Stimulated activated CD4-positive, alpha-beta T cell treated with anti-CD3 and anti-CD28 coated beads, TNF-alpha, amount 100 ng/mL, for 4 hours (primary cell): ENCODE measurements around the gene SGPP1.
"Not testable (repeated sequence)": the region's sequence is repeated elsewhere in the genome, so short reads cannot be mapped to it uniquely, and the experiment has no call there.

ENCODE experiments used
- DNase-seq, 3 experiments: peaks; one replicate each; pipeline ENCODE4 v3.0.0-alpha.2; 2020; ENCODE audit warnings: low read depth in 3 of 3

The SGPP1 gene

DNA sequence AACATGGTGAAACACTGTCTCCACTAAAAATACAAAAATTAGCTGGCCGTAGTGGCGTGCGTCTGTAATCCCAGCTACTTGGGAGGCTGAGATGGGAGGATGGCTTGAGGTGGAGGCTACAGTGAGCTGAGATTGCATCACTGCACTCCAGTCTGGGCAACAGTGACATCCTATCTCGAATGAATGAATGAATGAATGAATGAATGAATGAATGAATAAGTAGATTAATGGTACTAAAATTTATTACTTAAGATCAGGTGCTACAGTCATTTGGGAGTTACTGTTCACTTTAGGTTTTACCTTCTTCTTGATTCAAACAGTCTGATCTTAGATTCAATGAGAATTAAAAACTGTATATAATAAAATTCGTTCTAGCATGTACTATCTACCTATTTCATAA, 54.6 kb downstream of the SGPP1 start:
- DNase-seq: no peak

DNA sequence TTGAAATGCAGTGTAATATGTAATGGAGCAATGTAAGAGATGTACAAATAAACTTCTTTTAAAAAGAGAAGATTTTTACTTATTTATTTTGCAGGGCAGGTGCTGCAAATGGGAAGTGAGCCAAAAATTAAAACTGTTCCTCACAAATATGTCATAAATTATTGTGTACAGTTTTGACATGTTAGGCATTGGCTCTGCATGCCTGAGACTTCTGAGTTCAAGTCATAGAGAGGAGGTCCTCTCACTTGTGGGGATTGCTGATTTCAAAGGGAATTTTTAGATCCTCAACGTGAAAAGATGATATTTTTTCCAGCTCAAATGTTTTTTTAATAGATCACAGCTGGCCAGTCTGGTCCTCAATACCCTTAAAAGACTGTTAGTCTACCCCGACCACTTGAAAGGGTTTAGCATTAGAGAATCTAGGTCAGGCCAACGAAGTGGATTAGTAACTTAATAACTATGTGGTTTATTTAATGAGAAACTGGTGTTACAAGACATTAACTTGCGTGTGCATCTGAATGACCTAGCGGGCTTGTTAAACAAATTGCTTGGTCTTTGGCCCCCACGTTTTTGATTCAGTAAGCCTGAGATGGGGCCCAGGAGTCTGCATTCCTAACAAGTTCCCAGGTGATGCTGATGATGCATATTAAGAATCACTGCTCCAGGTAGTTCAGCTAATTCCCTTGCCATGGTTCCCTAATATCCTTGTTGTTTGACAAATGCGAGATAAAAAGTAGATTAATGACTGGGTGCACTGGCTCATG, 55.3 kb downstream of the SGPP1 start:
- DNase-seq: no peak

DNA sequence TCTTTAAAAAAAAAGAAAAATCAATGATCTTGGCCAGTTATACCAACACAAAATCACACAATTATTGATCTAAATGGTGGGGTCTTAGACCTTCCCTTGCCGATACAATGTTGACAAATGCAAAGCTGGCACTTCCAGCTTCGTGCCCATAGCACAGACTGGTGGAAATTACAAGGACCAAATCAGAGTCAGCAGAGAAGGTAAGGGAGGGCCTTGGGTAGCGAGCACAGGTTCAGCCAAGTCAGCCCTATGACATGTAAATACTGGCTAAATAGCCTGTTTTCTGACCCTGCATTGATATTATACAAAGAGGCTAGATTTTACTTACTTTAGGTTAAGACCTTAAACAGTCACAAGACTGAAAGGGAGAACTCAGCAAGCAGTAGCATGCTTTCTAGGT, 55.9 kb downstream of the SGPP1 start:
- DNase-seq: no peak

DNA sequence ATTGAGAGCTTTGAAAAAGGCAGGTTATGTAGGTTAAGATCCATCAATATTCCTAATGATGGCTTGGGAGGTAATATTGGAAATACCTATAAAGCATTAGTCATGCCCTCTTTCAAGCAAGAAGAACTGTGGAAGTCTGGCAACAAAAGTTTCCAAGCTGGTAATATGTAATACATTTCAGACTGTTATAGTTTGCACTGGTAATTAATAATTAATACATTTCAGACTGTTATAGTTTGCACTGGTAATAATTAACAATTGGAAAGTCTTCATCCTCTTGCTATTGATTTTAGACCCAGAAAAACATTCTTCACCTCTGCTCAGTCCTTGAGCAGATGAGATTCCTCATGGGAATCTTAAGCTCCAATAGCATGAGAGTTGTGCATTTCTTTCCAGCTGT, 57.2 kb downstream of the SGPP1 start:
- DNase-seq: no peak

DNA sequence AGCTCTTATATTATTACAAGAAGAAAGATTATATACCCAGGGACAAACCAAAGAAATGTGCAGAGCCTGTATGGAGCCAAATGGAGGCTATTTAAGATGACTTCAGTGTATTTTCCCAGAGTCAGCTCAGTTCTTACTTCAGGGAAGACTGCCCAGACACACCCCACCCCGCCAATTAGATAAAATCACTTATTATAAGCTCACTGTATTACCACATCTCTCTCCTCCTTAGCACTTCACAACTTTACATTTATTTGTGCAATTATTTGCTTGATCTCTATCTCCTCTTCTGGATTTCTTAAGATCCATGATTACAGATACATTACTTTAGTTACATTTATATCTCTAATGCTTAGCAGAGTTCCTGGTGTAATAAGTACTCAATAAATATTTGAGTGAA, 61.5 kb downstream of the SGPP1 start:
- DNase-seq: no peak

DNA sequence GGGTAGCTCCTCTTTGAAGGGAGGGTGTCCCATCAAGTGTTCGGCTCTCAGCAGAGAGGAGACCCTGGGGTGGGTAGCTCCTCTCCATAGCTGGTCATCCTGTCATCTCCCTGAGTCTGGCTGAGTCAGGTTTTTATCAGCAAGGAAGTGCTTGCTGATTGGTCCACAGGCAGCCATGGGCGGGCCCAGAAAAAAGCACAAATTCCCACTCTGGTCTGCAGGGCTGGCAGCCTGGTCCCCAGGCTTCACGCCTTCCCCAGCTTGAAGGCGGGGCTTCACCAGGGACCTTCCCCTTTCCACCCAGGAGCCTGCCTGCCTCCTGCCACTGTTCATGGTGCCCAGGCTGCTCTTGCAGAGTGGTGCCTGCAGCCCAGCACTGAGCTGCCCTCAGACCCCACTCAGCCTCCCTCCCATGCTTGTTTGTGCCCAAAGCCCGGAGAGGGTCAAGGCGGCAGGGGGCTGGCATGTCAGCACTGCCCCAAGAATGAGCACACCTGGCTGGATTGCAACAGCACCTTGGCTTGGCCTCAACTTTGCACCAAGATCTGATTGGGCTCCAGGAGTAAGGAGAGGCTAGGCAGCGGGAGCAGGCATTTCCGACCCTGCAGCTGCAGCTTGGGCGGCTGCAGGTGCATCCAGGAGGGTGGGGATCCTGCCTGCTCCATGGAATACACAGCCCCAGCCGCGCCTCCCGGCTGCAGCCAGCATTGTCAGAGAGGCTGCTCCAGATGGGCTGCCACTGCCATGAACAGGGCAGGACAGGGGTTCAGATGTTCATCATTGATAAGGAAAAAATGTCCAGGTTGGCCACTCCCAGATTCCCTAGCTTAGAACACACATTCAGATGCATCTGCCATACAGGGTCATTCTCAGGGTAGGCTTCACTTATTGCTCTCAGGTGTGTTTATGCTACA, 64.2 kb downstream of the SGPP1 start:
- no peak for DNase-seq

DNA sequence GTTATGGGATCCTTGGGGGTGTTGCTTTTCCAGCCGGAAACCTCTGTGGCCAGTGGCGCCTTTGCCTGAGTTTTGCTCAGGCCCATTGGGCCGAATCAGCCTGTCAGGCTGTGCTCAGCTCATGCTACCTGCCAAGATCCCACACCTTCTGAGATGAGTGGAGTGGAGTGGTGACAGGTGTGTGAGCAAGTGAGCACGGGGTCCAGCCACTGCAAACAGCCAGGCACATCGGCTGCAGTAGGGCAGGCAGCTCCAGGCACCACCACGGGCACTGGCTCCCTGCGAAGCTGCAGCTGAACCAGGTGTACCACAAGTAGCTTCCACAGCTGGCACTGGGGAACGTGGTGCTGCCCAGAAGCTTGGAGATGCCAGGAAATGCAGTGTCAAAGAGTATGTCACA, 65.1 kb downstream of the SGPP1 start:
- no peak for DNase-seq

DNA sequence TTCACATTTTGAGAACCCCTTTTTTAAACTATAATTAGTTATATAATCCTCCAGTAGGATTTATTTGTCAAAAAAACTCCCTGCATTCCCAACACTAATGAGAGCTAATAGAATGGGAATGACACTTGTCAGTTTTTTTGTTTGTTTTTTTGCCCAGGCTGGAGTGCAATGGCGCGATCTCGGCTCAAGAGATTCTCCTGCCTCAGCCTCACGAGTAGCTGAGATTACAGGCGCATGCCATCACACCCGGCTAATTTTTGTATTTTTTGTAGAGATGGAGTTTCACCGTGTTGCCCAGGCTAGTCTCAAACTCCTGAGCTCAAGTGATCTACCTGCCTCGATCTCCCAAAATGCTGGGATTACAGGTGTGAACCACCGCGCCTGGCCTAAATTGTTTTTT, 66.0 kb downstream of the SGPP1 start:
- not testable (repeated sequence) for DNase-seq

DNA sequence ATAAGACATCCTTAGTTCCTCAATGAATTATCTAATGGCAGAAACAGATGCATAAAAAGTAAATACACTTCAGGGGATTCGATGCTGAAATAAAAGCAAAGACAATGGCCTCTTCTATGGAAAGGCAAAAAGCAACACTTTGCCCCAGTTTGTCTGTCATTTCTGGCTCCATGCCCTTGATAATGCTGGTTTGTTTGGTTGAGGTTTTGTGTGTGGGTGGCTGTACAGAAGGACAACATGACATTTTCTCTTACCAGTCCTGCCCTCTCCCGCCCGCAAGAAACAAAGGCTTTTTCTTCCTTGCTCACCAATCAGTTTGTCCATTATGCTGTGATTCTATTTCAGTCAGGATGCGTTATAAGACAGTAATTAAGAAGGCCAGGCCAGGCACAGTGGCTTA, 68.1 kb downstream of the SGPP1 start:
- no peak for DNase-seq

DNA sequence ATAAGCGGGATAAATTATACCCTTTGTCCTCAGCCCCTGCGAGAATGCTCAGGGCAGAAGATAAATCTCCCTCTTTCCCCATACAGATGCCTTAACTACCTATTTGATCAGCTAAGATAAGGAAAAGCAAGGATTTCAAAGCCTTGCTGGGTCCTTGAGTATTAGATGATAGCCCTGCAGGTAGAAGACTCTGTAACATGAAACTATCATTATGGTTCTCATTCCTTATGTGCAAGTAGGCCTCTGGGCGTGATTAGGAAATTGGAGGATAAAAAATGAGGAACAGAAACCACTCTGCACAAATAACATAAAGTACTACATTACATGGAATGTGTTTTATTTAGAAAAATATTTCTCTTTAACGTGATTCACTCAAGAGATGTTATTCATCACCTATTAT, 71.7 kb downstream of the SGPP1 start:
- no peak for DNase-seq

DNA sequence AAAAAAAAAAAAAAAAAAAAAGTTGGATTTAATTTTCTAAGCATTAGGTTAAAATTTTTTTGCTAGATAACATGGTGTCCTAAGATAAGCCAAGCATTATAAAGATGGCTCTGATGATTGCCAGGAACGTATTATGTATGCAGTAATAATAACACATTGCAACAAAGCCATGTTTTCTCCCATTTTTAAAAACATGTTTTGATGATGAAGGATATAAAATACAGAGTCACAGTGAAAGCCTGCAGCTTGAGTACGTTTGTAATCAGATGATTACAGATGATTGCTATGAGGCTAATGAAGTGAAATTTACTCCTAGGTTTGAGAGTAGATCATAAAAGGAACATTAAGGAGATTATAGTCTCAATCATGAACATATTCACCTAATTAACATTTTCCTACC, 72.9 kb downstream of the SGPP1 start:
- DNase-seq: no peak

DNA sequence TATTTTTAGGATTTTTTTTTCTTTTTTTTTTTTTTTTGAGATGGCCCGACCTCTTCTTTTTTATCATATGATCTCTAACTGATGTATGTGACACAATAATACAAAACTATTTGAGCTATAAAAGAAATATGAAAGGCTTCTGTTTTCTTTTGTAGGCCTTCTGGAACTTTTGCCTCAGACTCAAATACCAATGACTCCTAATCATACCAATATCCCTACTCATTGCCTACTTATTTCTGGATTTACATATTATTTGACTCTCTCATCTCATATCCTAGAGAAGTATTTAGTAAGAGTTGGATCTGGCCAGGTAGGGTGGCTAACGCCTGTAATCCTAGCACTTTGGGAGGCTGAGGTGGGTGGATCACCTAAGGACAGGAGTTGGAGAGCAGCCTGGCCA, 73.5 kb downstream of the SGPP1 start:
- DNase-seq: no peak

DNA sequence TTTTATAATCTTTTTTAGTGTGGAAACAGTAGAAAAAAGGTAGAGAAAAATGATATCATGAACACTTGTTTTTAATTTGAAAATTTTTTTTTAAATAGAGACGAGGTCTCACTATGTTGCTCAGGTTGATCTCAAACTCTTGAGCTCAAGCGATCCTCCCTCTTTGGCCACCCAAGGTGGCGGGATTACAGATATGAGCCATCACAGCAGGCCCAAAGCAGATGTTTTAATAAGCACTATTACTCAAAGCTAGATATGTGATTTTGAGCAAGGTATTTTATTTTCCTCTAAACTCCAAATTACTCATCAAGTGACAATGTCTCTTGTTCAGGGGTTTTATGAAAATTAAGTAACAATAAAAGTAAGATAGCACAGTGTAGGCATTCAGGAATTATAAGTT, 75.5 kb downstream of the SGPP1 start:
- DNase-seq: no peak

DNA sequence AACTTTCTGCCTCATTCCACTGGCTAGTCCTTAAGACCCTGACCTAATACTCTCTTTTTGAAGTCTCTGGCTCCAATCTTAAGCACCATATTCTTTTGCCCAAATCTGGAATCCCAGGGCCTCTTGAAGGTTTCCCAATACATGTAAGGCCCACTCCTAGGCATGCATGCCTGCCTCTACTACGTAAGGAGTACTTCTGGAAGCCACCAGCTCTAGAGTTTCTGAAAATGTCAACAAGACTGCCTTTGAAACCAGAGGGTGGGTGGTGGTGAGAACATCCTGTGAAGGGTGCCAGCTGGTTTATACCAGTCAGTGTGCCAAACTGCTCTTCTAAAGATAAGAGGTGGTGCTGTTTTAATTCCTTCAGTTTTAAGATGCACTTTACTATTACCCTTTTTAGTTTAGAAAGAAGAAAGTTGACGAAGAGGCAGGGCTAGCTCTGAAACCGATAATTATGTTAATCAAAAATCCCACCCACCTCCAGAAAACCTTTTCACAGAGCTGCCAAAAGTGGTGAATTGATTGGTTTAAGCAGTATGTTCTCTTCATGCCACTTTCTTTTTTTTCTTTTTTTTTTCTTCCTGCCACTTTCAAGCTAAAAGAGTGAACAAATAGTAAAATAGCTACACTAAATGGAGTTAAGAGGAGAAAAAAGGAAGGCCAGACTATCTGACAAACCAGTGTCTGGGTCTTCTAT, 77.5 kb downstream of the SGPP1 start:
- DNase-seq: peak in 2 of 3 experiments; percentile 11 to 16

DNA sequence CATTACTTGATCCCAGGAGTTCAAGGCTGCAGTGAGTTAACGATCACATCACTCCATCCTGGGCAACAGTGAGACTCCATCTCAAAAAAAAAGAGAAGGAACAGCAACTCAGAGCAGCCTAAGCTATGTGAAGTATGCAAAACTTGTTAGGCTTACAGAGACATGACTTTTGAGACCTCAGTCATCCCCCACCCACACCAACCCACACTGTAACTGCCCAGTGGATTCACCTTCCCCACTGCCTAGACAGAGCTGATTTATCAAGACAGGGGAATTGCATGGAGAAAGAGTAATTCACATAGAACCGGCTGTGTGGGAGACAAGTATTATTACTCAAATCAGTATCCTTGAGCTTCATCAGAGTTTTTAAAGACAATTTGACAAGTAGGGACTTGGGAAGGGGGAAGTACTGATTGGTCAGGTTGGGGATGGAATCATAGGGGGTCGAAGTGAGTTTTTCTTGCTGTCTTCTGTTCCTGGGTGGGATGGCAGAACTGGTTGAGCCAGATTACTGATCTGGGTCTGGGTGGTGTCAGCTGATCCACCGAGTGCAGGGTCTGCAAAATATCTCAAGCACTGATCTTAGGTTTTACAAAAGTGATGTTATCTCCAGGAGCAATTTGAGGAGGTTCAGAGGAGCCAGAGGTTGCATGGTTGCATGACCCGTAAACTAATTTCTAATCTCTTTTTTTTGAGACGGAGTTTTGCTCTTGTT, 80.0 kb downstream of the SGPP1 start:
- no peak for DNase-seq

DNA sequence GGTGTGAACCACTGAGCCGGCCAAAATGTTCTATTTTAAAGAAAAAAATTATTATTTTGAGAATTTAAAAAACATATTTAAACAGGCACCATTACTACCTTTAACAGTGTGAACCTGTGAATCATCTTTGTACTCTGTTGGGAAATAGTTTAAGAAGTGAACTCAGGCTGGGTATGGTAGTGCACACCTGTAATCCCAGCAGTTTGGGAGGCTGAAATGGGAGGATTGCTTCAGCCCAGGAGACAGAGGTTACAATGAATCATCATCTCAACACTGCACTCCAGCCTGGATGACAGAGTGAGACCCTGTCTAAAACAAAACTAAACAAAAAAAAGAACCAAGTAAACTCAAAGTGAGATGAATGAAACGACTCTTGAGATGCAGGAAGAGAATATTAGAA, 83.1 kb downstream of the SGPP1 start:
- no peak for DNase-seq

DNA sequence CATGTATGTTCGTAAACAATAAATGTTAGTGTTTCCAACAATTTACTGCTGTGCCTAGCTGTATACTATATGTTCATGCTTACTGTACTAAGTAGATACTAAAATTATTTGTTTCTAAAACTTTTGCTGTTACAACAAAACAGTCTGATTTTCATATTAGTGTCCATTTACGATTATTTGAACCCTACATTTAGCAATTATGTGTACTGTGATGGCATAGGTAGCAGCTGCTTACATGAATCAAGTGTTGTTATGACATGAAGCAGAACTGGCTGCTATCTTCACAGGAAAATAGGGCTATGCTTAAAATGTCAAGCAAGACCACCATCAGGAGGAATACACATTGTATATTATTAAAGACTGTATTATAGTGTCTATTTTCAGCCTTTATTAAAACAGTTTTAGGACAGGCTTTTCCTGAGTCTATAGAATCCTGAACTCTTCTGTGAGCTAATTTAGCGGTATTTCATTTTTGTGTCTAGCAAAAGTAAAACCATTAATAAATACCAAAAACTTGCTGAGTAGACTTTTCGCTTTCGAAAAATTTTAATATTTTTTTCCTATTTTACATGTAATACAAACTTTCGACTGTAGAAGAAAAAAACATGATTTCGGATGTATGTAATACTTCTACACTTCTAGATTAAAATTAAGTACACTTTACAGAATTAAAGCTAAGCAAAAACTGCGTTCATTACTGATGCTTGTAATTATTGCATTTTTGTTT, 85.0 kb downstream of the SGPP1 start:
- DNase-seq: no peak

DNA sequence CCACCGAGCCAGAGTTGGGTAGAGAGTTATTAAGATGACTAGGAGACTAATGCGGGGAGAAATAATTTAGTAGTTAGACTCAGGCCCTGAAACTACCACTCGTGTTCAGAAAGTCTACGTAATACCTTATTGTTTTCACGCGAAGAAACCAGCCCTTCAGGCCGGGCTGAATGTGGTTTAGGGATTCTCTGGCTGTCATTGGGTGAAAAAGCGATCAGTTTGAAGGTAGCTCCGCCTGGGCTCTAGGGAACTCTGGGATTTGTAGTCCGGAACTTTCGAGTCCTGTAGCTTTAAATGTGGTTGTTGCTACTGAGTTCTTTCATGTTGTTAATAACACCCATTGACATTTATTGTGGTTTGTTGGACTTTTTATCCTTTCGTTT, 85.6 kb downstream of the SGPP1 start:
- peak in 2 of 3 experiments; percentile 54 to 68 for DNase-seq

DNA sequence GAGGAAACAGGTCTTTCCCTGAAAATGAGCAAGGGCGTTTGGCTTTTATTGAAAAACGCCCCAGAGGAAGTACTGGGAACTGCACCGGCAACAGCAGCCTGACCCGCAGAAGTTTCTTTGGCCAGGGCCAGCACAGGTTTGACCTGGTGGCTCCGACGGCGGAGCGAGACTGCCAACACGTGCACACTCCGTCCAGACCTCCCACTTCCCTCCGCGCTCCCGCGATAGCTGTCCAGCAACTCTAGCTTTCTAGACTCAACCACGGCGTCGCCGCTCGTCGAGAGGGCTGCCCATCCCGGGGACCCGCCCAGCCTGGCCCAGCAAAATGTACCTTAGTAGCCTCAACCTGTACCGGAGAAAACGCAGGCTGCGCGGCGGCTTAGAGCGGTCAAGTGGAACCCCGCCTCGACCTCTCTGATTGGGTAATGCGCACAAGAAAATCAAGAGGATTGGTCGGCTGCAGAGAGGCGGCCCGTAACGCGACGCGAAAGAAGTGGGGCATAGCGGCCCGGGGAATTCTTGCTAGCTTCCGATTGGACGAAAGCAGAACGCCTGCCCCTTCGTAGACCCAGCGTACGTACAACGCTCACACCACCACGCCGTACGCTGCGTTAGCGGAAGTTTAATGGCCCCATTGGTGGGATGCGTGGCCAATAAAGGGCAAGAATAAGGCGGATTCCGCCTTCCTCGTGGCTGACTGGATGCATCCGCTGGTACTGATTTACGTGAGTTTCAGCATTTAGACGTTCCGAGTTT, 86.2 kb downstream of the SGPP1 start, which contains the start of gene WDR89:
TSS of gene WDR89 (minus strand) at position 399 of the 756 bp plus-strand sequence. CDS start 41,929 bp downstream, outside the sequence.
- peak; percentile 77 to 92 (median 91) for DNase-seq

DNA sequence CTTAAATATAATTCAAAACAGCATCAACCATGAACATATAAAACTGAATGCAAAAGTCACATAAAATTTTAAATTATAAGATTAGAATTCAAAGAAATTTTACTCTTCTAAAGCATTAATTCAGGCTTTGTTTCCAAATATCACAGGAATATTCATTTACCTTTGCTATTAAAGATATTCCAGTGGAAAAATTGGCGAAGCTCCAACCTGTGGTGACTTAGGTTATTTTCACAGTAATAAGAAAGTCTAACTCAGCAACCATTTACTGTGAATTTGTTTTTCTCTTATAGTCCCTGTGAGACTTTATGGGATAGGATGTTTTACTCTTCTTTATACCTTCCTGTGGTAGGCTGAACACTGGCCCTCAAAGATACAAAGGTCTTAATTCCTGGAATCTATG, 89.4 kb downstream of the SGPP1 start:
- no peak for DNase-seq
